Esophagus muscularis mucosa (tissue), 4 donors: ENCODE data around the gene CWH43. TPM values are rescaled to one million over a fixed set of nuclear protein-coding genes. Genes with fewer than 3 reads are reported as not detected.
A peak's percentile ranks its signal among the peaks of the same experiment; 100 is the strongest.

Experiments
- DNase-seq: peaks from one replicate; pipeline ENCODE4 v3.0.0-alpha.2; 2017; ENCODE audit errors: extremely low spot score
- H3K27ac ChIP-seq, 4 donors: fragments of 200-600 bp; sonication (generic); replicated peaks in 1 of 4; 1 replicate in 3 of 4; 2 replicates in 1 of 4; pipeline ENCODE4 v1.5.1; 2016 to 2019; ENCODE audit warnings: mild to moderate bottlenecking in 1 of 4
- H3K27me3 ChIP-seq, 4 donors: fragments of 200-600 bp; sonication (generic); one replicate each; pipeline versions ENCODE4 v1.5.1 to v1.6.0; 2016 to 2019
- H3K36me3 ChIP-seq, 4 donors: fragments of 200-600 bp; sonication (generic); one replicate each; pipeline ENCODE4 v1.5.1; 2016 to 2019
- H3K4me1 ChIP-seq, 4 donors: fragments of 200-600 bp; sonication (generic); one replicate each; pipeline ENCODE4 v1.5.1; 2016 to 2019
- H3K4me3 ChIP-seq, 4 donors: fragments of 200-600 bp; sonication (generic); 1 replicate in 2 of 4; 2 replicates in 2 of 4; pipeline ENCODE4 v1.5.1; 2016 to 2019; ENCODE audit warnings: mild to moderate bottlenecking in 4 of 4, moderate library complexity in 1 of 4
- H3K9me3 ChIP-seq, 4 donors: fragments of 200-600 bp; sonication (generic); 1 replicate in 3 of 4; 2 replicates in 1 of 4; pipeline ENCODE4 v1.5.1; 2016 to 2019
- CTCF ChIP-seq, 3 experiments: fragments of 200-600 bp in 2 of 3; fragments of 450-650 bp in 1 of 3; sonication (generic) in 2 of 3; IDR thresholded peaks; one replicate each; pipeline ENCODE4 v1.5.1; 2017 to 2019; ENCODE audit warnings: antibody characterized with exemption in 3 of 3, mild to moderate bottlenecking in 2 of 3, moderate library complexity in 1 of 3
- EP300 ChIP-seq: sonication (generic); formaldehyde crosslinking; IDR thresholded peaks from one replicate; pipeline ENCODE4 v1.6.1; 2017; ENCODE audit warnings: antibody characterized with exemption
- POLR2A ChIP-seq: fragments of 450-650 bp; IDR thresholded peaks from one replicate; pipeline ENCODE4 v1.6.1; 2017; ENCODE audit warnings: antibody characterized with exemption, moderate library complexity, mild to moderate bottlenecking, low read depth
- POLR2AphosphoS5 ChIP-seq, 2 donors: sonication (generic); formaldehyde crosslinking; IDR thresholded peaks; one replicate each; pipeline ENCODE4 v1.6.1; 2017; ENCODE audit warnings: antibody characterized with exemption in 2 of 2
- WGBS: methylation state at CpG from one replicate; pipeline ENCODE4 v1.1.5; 2018; 5-methylcytosine and 5-hydroxymethylcytosine counted together
- intact Hi-C: fragments of 100-400 bp; cut with DNase I; formaldehyde crosslinking; loops from one replicate; pipeline ENCODE4 v1.15.1; 2023
- total RNA-seq, 4 donors: library from RNA; depleted of rRNA; stranded (reverse); fragments of >200 nt; gene quantifications; one replicate each; pipeline versions ENCODE4 v1.1.0 to v1.2.1, GENCODE V29; 2016

The CWH43 gene
- total RNA-seq, 4 donors from 2014 or later = not detected

- H3K27ac ChIP-seq = no peak overlapping the region
- TF ChIP-seq POLR2A (no peak), POLR2AphosphoS5 (IDR thresholded peaks at IDR 0.05) (no peak), EP300 (no peak), CTCF (IDR thresholded peaks at IDR 0.05) (no peak)
- DNase-seq = peak; percentile 78
- WGBS = 86% methylated on average over 6 of the region's 6 CpGs
- H3K27me3 ChIP-seq = no peaks in the 10 kb centered on the region
- H3K9me3 ChIP-seq = no peaks in the 10 kb centered on the region
- no peaks in the 10 kb centered on the region for H3K4me1 ChIP-seq
- no peak overlapping the region for H3K4me3 ChIP-seq
- H3K36me3 ChIP-seq = no peaks in the 10 kb centered on the region
- intact Hi-C loops = no loop called here
Observed at GRCh38 chr4:48998440-48998839, 12.4 kb downstream of the CWH43 start.

- no peaks in the 10 kb centered on the region for H3K9me3 ChIP-seq
- H3K27ac ChIP-seq = no peak overlapping the region
- no peaks in the 10 kb centered on the region for H3K4me1 ChIP-seq
- H3K27me3 ChIP-seq = no peaks in the 10 kb centered on the region
- TF ChIP-seq POLR2A = no peak
- no peak for TF ChIP-seq CTCF (IDR thresholded peaks at IDR 0.05)
- no peak for TF ChIP-seq EP300
- DNase-seq = no peak
- no peak overlapping the region for H3K4me3 ChIP-seq
- no peaks in the 10 kb centered on the region for H3K36me3 ChIP-seq
- intact Hi-C loops = no loop called here
Observed at GRCh38 chr4:49000806-49001205, 14.7 kb downstream of the CWH43 start.

- H3K9me3 ChIP-seq = no peaks in the 10 kb centered on the region
- intact Hi-C loops = no loop called here
- H3K27ac ChIP-seq = no peak overlapping the region
- TF ChIP-seq CTCF (IDR thresholded peaks at IDR 0.05) (no peak), POLR2A (no peak), POLR2AphosphoS5 (IDR thresholded peaks at IDR 0.05) (no peak), EP300 (no peak)
- no peak overlapping the region for H3K4me3 ChIP-seq
- H3K27me3 ChIP-seq = no peaks in the 10 kb centered on the region
- no peaks in the 10 kb centered on the region for H3K36me3 ChIP-seq
- DNase-seq = no peak
- no peaks in the 10 kb centered on the region for H3K4me1 ChIP-seq
Observed at GRCh38 chr4:49002931-49003330, 16.9 kb downstream of the CWH43 start.

GRCh38 chr4:49018718-49019295 is 32.7 kb downstream of the CWH43 start:
- Histone ChIP-seq H3K27ac (no peak overlapping the region), H3K36me3 (no peaks in the 10 kb centered on the region), H3K4me3 (no peak overlapping the region), H3K9me3 (peaks cover 0 to 19% (median 5%) of the 10 kb centered on the region in 4 donors), H3K4me1 (no peaks in the 10 kb centered on the region), H3K27me3 (no peaks in the 10 kb centered on the region)
- intact Hi-C loops = no loop called here
- TF ChIP-seq CTCF (IDR thresholded peaks at IDR 0.05) = no peak
- no peak for TF ChIP-seq EP300
- TF ChIP-seq POLR2A = no peak
- TF ChIP-seq POLR2AphosphoS5 (IDR thresholded peaks at IDR 0.05) = no peak
- WGBS = 83% methylated on average over 2 of the region's 2 CpGs
- DNase-seq = no peak
